Activated effector memory CD4-positive, alpha-beta T cell treated with Interleukin-2 at 50 U/mL for 16 hours (primary cell): ENCODE results near the gene RNASE9.
"Not testable (repeated sequence)": the region's sequence is repeated elsewhere in the genome, so short reads cannot be mapped to it uniquely, and the experiment has no call there.

Experiments used
- DNase-seq: peaks from one replicate; pipeline ENCODE4 v3.0.0-alpha.2; 2020

The RNASE9 gene

DNA sequence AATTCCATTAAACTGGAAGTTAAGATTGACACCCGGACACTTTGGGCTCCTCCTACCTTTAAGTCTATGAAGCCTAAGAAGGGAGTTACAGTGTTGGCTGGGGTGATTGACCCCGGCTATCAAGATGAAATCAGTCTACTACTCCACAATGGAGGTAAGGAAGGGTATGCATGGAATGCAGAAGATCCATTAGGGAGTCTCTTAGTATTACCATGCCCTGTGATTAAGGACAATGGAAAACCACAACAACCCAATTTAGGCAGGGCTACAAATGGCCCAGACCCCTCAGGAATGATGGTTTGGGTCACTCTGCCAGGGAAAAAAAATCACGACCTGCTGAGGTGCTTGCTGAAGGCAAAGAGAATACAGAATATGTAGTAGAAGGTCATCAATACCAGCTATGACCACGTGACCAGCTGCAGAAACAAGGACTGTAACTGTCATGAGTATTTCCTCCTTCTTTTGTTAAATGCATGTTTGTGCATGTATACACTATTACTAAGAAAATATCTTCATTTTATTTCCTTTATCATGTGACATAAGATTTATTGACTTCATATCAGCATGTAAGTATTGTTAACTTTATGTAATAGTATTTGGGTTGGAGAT, 11.6 kb upstream of the RNASE9 start:
- DNase-seq = not testable (repeated sequence)

- not testable (repeated sequence) for DNase-seq
Measured at GRCh38 chr14:20570720-20571119, 9.9 kb upstream of the RNASE9 start.

GRCh38 chr14:20569865-20570264, 9.0 kb upstream of the RNASE9 start:
- DNase-seq = not testable (repeated sequence)

DNA sequence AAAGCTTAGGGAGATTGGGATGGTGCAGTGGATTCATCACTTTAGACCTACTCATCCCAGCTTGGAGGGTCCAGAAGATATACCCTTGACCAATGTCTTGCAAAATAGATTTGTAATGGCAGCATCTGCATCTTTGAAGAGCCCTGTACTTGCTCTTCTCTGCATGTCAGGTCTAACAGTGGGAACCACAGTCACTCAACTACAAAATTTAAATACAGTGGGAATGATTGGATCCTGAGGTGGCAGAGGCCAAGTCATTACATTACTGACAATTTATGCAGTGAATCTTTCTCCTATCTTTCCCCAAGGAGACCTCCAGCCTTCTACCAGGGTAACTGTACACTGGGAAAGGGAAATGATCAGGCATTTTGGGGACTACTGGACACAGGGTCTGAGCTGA, 8.2 kb upstream of the RNASE9 start:
- DNase-seq = no peak

DNA sequence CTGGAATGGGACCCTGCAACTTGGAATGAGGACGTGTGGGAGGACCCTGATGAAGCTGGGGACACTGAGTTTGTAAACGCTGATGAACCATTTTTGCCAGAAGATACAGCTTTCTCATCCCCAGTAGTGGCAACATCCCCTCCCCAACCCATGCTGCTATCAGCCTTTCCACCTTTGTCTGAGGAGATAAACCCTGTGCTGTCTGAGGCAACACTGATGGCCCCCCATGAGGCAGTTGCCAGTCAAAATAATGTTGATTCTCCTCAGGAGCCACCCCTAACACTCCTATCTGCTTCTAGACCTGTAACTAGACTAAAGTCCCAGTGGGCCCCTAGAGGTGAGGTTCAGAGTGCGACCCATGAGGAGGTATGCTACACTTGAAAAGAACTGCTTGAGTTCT, 7.5 kb upstream of the RNASE9 start:
- DNase-seq = no peak

GRCh38 chr14:20567199-20567598, 6.4 kb upstream of the RNASE9 start:
- DNase-seq = not testable (repeated sequence)

DNA sequence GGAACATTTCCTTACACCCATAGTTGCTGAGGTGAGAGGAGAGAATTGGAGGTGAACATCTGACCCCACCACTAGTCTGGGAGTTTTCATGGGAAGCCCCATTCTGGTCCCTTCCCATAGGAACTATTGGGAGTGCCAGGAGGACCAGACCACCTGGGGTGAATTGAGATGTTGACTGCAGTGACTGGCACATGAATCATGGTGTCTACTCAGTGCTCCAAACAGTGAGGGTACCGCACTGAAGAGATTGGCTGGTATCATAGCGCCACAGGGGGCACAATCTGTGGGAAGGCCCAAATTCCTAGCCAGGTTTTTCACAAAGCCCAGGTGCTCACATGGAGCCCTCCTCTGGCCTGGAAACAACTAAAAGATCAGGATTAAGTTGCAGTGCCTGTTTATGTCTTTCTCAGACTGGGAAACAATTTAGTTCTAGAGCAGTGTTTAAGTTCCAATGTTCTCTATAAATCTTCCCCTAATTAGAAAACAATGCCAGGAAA, 3.7 kb upstream of the RNASE9 start:
- no peak for DNase-seq

DNA sequence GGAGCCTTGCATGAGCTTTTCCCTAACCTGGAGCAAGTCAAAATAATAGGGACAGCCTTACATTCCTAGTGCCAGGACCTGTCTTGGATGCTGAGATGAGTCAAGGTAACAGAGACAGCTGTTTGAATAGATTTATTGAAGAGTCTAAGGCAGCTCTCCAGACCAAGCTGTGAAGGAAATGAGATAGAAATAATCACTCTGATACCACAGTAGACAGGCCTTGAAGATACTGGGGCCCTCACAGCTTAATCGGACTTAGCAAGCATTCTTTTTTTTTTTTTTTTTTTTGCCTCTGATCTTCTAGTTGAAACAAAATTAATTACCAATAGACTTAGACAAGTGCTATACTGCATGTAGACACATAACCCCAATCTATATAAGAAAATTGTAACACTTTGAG, 3.1 kb upstream of the RNASE9 start:
- DNase-seq = no peak

GRCh38 chr14:20559461-20559904, 1.4 kb downstream of the RNASE9 start:
- no peak for DNase-seq

DNA sequence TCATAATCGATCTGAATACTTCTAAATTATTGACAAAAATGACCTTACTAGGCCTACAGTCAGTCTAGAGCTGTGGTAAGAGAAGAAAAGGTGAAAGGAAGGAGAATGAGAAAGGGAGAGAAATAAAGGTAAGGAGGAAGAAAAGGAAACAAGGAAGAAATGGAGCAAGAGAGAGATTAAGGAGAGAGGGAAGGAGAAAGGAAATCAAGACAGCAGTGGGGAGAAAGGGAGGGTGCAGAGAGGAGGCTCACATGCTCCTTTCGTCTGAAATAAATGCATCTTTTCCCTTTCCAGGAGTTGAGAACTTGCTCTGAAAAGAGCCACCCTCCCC, 3.7 kb downstream of the RNASE9 start:
- DNase-seq = no peak

DNA sequence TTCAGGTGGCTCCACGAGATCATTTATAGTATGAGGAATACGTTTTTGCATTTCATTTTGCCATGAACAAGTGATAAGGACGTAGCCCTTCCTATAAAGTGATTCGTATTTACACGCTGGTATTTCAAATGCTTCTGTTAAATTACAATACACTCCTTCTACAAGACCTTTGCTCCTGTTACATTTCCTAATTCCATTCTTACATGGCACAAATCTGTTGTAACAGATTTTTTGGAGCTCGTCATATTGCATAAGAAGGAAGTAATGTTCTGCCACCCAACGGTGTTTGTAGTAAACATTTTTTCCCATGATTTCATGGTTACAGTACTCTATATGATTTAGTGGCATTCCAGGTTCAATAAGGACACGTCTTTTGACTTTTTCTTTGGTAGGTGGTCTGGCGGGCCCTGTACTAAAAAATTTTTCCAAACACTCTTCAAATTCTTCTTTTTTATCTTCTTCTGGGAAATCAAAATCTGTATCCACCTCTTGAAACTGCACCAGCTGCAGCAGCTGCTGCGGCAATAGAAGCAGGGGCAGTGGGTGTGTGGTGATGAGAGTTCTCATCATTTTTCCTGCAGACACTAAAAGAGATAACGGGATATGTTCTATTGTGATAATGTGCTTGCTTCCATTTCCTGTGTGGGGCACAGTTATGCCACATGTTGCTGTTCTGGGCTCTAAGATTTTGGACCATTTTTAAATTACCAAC, 4.2 kb downstream of the RNASE9 start:
- DNase-seq = no peak

GRCh38 chr14:20555845-20556244, 5.0 kb downstream of the RNASE9 start:
- DNase-seq = no peak

- no peak for DNase-seq
Measured at GRCh38 chr14:20553024-20553423, 7.8 kb downstream of the RNASE9 start.

DNA sequence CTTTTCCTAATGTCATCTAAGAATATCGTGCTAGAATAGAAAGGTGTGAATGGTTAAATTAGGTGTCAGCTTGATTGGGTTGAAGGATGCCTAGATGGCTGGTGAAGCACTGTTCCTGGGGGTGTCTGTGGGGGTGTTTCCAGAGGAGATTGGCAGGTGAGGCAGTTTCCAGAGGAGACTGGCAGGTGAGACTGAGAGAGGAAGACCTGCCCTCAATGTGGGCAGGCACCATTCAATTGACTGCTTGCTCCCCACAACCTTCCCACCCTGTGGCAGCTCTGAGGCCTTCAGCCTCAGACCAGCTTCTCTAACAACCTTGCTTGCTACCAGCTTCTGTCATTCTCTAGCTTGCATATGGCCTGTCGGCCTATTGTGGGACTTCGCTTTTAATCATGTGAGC, 9.2 kb downstream of the RNASE9 start:
- DNase-seq = no peak

- no peak for DNase-seq
Measured at GRCh38 chr14:20550926-20551325, 9.9 kb downstream of the RNASE9 start.

- DNase-seq = no peak
Measured at GRCh38 chr14:20548414-20549158, 12.3 kb downstream of the RNASE9 start.

DNA sequence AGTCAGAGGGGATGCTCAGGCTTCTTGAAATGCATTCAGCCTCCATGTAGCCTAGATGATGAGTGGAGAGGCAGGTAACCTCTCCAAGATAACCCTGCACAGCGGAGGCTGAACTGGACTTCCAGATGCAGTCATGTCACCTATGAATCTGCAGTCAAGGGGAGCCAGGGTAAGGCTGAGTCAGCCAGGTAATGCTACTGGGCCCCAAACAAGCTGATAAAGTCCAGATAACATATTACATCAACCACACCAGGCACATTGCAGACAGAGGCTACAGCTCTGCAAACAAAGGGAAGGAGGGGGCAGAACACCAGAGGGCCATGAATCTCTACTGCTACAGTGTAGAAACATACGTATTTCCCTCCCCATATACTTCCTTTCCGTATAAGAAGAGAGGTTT, 14.0 kb downstream of the RNASE9 start:
- no peak for DNase-seq

DNA sequence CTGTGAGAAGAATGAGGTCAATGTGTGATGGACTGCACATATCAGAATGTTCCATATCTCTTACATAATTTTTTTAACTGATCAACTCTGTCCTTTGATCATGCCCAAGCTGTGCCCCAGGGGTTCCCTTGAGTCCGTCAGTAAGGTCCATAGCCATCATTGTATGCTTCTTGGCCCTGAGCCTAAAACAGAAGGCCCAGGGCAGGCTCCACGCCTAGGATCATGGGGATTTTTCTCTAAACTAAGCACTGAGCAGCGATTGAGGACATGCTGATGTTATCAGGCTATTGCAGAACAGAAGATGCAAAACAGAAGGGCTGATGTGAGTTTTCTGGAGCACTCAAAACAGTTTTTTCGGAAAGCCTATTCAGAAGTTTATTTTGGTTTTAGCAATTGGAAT, 20.9 kb downstream of the RNASE9 start:
- no peak for DNase-seq

DNA sequence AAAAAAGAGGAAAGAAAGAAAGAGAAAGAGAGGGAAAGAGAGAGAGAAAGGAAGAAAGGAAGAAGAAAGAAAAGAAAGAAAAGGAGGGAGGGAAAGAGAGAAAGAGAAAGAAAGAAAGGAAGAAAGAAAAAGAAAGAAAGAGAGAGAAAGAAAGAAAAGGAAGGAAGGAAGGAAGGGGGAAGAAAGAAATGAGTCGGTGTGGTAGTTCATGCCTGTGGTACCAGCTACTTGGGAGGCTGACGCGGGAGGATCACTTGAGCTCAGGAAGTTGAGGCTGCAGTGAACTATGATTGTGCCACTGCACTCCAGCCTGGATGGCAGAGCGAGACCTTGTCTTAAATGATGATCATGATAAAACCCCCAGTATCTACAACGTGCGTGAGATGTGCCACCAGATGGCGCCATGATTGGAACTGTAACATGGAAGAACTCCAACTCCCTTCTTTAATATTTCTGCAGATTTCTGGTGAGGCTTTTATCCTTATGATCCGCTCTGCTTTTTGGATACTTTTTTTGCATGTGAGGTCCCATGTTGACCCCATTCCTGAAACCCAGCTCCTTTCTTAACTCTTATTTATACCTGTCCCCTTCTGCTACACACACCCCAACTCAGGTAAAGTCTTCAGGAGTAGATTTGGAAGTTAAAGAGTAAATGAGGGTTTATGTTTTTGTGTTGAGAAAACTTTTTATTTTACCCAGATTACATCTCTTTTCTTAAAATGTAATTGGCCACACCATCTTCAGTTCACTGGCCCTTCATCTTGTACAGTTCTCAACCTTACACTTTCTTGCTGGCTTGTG, 29.9 kb downstream of the RNASE9 start:
- peak; percentile 50 for DNase-seq

- DNase-seq = no peak
Measured at GRCh38 chr14:20529806-20530205, 31.0 kb downstream of the RNASE9 start.

DNA sequence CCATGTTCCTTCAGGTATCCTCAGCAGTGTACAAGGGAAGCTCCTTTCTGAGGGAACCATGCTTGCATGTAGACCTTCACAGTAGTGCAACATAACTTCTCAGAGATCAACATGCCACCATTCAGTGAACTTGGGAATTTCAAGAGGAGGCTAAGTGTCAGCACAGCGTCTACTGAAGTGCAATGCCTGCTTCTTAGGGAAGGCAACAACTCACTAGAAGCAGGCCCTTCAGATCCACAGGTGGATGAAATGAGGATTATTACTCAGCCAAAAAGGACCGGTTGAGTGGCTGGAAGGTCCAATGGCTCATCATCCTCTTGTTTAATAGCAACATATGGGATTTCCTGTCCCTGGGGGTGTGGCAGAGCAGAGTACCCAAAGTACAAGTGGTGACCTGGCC, 36.8 kb downstream of the RNASE9 start:
- DNase-seq = no peak

- no peak for DNase-seq
Measured at GRCh38 chr14:20522332-20522731, 38.5 kb downstream of the RNASE9 start.

DNA sequence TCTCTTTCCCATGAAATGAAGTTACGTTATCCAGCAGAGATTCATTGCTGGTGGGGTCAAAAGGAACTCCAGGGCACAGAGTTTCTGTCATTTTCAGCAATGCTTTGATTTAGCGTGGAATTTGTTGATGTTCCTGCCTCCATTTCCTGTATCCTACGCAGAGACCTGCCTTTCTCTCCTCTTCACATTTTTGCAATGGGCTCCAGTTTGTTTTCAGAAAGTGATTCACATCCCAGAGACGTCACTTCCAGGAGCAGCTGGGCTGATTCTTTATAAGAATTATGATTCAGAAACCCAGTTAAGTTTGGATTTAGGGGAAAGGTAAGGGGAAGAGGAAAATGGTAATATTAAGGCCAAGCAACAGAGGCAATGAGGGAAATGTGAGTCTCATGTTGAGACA, 43.9 kb downstream of the RNASE9 start:
- no peak for DNase-seq
